CD4-positive, alpha-beta T cell (primary cell): ENCODE results near the gene LRP4. TPM values are rescaled to one million over a fixed set of nuclear protein-coding genes. Genes with fewer than 3 reads are reported as not detected.

Experiments used
- ATAC-seq: fragments of 200-7000 bp; cut with Tn5 transposase; one replicate; pipeline ENCODE4 v1.10.0; 2022; ENCODE audit warnings: mild to moderate bottlenecking; ENCODE audit not compliant: poor library complexity
- CTCF ChIA-PET: fragments of 350-600 bp; sonication (Branson Sonifier 250); formaldehyde crosslinking; loops from one replicate; lab custom pipeline; 2021; ENCODE audit warnings: antibody characterized with exemption, inconsistent platforms; lab: Charles Lee
- POLR2A ChIA-PET: fragments of 350-600 bp; sonication (Branson Sonifier 250); formaldehyde crosslinking; loops from one replicate; lab custom pipeline; 2021; ENCODE audit warnings: antibody characterized with exemption, inconsistent platforms; lab: Charles Lee
- DNase-seq, 14 experiments: peaks; one replicate each; pipeline ENCODE4 v3.0.0-alpha.2; 2013 to 2020; ENCODE audit warnings: mixed read lengths in 2 of 14
- H3K27ac ChIP-seq, 2 donors: one replicate each; pipeline versions ENCODE4 v1.5.1 to v1.7.0; 2013; ENCODE audit warnings: low read length in 2 of 2, low read depth in 1 of 2, mild to moderate bottlenecking in 1 of 2
- H3K27me3 ChIP-seq, 2 experiments: 1 replicate in 1 of 2; 2 replicates in 1 of 2; pipeline versions ENCODE4 v1.6.1 to v1.7.0; 2013; ENCODE audit warnings: low read length in 2 of 2, control low read depth in 1 of 2, mild to moderate bottlenecking in 1 of 2, moderate library complexity in 1 of 2; ENCODE audit not compliant: insufficient read depth in 2 of 2, control insufficient read depth in 1 of 2
- H3K36me3 ChIP-seq: one replicate; pipeline ENCODE4 v1.6.1; 2013; ENCODE audit warnings: low read length, control low read depth; ENCODE audit not compliant: insufficient read depth
- H3K4me1 ChIP-seq: one replicate; pipeline ENCODE4 v1.6.1; 2013; ENCODE audit warnings: low read length, control low read depth; ENCODE audit not compliant: insufficient read depth
- H3K4me3 ChIP-seq: one replicate; pipeline ENCODE4 v1.5.1; 2013; ENCODE audit warnings: mild to moderate bottlenecking, low read length, moderate library complexity
- H3K9me3 ChIP-seq, 2 experiments: 1 replicate in 1 of 2; 2 replicates in 1 of 2; pipeline versions ENCODE4 v1.6.1 to v1.7.0; 2013; ENCODE audit warnings: low read length in 2 of 2, mild to moderate bottlenecking in 2 of 2, control low read depth in 1 of 2, moderate library complexity in 1 of 2; ENCODE audit not compliant: control insufficient read depth in 1 of 2, insufficient read depth in 1 of 2
- H3K27ac Mint-ChIP-seq: one replicate; pipeline ENCODE4 v1.8.0; 2020; ENCODE audit warnings: mixed read lengths
- H3K27me3 Mint-ChIP-seq: one replicate; pipeline ENCODE4 v1.8.0; 2021; ENCODE audit warnings: mixed read lengths
- H3K36me3 Mint-ChIP-seq: one replicate; pipeline ENCODE4 v1.8.0; 2021; ENCODE audit warnings: low read depth, mixed read lengths
- H3K4me1 Mint-ChIP-seq: one replicate; pipeline ENCODE4 v1.8.0; 2021; ENCODE audit warnings: low read depth, mixed read lengths
- H3K4me3 Mint-ChIP-seq: one replicate; pipeline ENCODE4 v1.8.0; 2020; ENCODE audit warnings: mild to moderate bottlenecking, mixed read lengths
- H3K9me3 Mint-ChIP-seq: one replicate; pipeline ENCODE4 v1.8.0; 2020; ENCODE audit warnings: mixed read lengths
- intact Hi-C, 2 experiments: fragments of 100-400 bp; cut with DNase I in 1 of 2; cut with micrococcal nuclease in 1 of 2; formaldehyde crosslinking; loops; one replicate each; pipeline versions ENCODE4 v1.15.1 to v1.9.0; 2023 to 2025; cut with DNase I, micrococcal nuclease
- total RNA-seq, 174 experiments: library from RNA in 2 of 174; stranded (reverse) in 2 of 174; gene quantifications; one replicate each; pipeline ENCODE4 v1.2.3 and lab custom pipeline; 2021 to 2026
- TF ChIP-seq, protein P1 (sequence below): fragments of 200-600 bp; IDR thresholded peaks from one replicate; pipeline ENCODE4 v1.8.0; 2022; ENCODE audit warnings: antibody characterized with exemption, mild to moderate bottlenecking

LRP4 gene
- total RNA-seq, 2 experiments from 2014 or later = not detected

DNA sequence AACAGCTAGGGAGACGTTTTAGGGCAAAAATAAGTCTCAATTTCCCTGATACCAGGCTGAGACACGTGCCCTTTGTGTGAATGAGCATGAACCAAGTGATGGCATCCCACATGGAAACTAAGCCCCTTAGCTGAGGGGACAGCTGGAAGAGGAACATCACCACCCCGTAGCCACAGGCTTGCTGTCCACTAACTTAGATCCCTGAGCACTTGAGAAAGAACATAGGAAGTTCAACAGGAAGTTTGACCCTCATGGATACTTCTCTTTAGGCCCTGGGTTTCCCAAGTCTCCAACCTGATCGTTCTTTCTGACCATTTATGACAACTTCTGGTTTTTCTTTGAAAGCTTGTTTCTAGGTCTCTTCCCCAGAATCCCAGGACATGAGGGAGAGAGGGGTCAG, 60.7 kb downstream of the LRP4 start:
- Mint-ChIP-seq H3K4me3 (no peak overlapping the region), H3K36me3 (no peaks in the 10 kb centered on the region), H3K4me1 (no peaks in the 10 kb centered on the region), H3K27ac (no peak overlapping the region), H3K27me3 (no peaks in the 10 kb centered on the region), H3K9me3 (no peaks in the 10 kb centered on the region)
- Histone ChIP-seq H3K27me3 (no peaks in the 10 kb centered on the region), H3K27ac (no peak overlapping the region), H3K36me3 (no peaks in the 10 kb centered on the region), H3K4me1 (no peaks in the 10 kb centered on the region), H3K9me3 (no peaks in the 10 kb centered on the region), H3K4me3 (no peak overlapping the region)
- intact Hi-C loops = no loop called here
- DNase-seq = no peak
- ChIA-PET CTCF (no interaction called here), POLR2A (no interaction called here)
- ATAC-seq = no peak
- TF ChIP-seq, protein P1, sequence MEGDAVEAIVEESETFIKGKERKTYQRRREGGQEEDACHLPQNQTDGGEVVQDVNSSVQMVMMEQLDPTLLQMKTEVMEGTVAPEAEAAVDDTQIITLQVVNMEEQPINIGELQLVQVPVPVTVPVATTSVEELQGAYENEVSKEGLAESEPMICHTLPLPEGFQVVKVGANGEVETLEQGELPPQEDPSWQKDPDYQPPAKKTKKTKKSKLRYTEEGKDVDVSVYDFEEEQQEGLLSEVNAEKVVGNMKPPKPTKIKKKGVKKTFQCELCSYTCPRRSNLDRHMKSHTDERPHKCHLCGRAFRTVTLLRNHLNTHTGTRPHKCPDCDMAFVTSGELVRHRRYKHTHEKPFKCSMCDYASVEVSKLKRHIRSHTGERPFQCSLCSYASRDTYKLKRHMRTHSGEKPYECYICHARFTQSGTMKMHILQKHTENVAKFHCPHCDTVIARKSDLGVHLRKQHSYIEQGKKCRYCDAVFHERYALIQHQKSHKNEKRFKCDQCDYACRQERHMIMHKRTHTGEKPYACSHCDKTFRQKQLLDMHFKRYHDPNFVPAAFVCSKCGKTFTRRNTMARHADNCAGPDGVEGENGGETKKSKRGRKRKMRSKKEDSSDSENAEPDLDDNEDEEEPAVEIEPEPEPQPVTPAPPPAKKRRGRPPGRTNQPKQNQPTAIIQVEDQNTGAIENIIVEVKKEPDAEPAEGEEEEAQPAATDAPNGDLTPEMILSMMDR = no peak

DNA sequence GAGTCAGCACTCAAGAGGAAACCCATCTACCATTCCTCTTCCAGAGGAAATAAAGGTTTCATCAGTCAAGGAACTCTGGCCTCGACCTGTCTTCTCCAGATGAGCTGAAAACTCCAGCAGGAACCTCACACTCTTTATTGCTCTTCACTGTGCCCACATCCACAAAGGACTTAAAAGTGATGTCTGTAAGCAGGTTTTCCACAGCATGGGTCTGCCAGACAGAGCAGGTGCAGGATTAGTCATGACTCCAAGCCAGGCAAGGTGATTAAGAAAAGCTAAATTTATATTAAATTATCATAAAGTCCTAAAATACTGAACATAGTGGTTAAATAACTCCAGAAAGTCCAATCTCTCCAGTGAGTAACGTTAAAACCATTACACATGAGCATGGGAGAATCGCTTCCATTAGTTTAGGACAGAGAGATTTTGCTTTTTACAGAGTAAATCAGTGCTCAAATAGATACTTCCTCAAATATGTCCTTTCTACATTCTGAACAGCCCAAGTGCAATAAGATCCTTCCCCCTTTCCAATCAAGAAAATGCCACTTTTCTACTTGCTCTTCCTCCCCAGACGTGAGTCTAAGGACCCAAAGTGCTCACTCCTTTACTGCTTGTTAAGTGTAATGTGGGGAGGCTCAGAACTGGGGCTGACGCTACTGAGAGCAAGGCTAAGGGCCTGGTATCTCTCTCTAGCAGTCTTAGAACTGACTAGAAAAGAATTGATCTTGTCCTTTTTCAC, 61.6 kb downstream of the LRP4 start:
- Mint-ChIP-seq H3K36me3 (no peaks in the 10 kb centered on the region), H3K27me3 (no peaks in the 10 kb centered on the region), H3K9me3 (no peaks in the 10 kb centered on the region), H3K4me3 (no peak overlapping the region), H3K27ac (no peak overlapping the region), H3K4me1 (no peaks in the 10 kb centered on the region)
- H3K9me3 ChIP-seq = no peaks in the 10 kb centered on the region
- no peak for DNase-seq
- CTCF ChIA-PET = no interaction called here
- intact Hi-C loops = no loop called here
- no peaks in the 10 kb centered on the region for H3K4me1 ChIP-seq
- ATAC-seq = no peak
- POLR2A ChIA-PET = no interaction called here
- H3K4me3 ChIP-seq = no peak overlapping the region
- no peaks in the 10 kb centered on the region for H3K36me3 ChIP-seq
- H3K27ac ChIP-seq = no peak overlapping the region
- no peaks in the 10 kb centered on the region for H3K27me3 ChIP-seq
- TF ChIP-seq, protein P1 = no peak

DNA sequence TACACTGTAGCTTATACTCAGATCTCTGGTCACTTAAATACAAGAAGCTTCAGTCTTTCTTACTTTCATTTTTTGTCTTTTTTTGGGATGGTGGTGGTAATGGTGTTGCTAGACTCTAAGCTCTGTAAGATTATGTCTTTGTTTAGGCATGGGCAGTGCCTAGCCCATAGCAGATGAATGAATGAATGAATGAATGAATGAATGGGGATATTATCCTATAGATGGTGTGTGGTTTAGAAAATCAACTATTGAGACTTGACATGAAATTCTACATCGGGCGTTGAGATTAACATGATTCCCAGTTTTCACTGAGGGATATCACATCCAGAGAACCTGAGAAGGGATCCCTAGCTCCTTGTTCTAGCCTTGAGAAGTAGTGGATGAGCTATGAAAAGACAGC, 62.5 kb downstream of the LRP4 start:
- TF ChIP-seq, protein P1 = no peak
- no peaks in the 10 kb centered on the region for H3K4me1 ChIP-seq
- no peaks in the 10 kb centered on the region for H3K36me3 ChIP-seq
- POLR2A ChIA-PET = no interaction called here
- DNase-seq = no peak
- no peak overlapping the region for H3K4me3 ChIP-seq
- Mint-ChIP-seq H3K4me3 (no peak overlapping the region), H3K27ac (no peak overlapping the region), H3K27me3 (no peaks in the 10 kb centered on the region), H3K4me1 (no peaks in the 10 kb centered on the region), H3K9me3 (no peaks in the 10 kb centered on the region), H3K36me3 (no peaks in the 10 kb centered on the region)
- no peaks in the 10 kb centered on the region for H3K27me3 ChIP-seq
- H3K27ac ChIP-seq = no peak overlapping the region
- intact Hi-C loops = no loop called here
- no peak for ATAC-seq
- peaks cover 0 to 2% of the 10 kb centered on the region in 2 experiments for H3K9me3 ChIP-seq
- CTCF ChIA-PET = interaction anchor here (1.1 kb wide), 1 partner anchor 31 kb away, joined by 3 read pairs; no protein-coding TSS in a partner anchor
